ENCODE results near the gene HS3ST3A1. TPM values are rescaled to one million over a fixed set of nuclear protein-coding genes. Genes with fewer than 3 reads are reported as not detected.
A peak's percentile ranks its signal among the peaks of the same experiment; 100 is the strongest.

Gene HS3ST3A1
- total and polyA plus RNA-seq, 2 of the 8 experiments (the other 6 are each of a cell fraction or from before 2014, with no cell fraction given), result 5.4 to 5.7 TPM

- TF ChIP-seq MAFK (IDR thresholded peaks at IDR 0.05; ENCODE audit: low read depth, low read length) (no peak; the same call in 1 of the 2 replicates), EGR1 (IDR thresholded peaks at IDR 0.05; ENCODE audit: borderline replicate concordance, low read depth, low read length) (no peak), POLR2A (IDR thresholded peaks at IDR 0.05; ENCODE audit: control extremely low read depth in 1 of 2, low read depth in 2 of 2, low read length in 2 of 2) (no peak), YY1 (IDR thresholded peaks at IDR 0.05; ENCODE audit: low read depth, low read length) (no peak), ATF2 (IDR thresholded peaks at IDR 0.05; ENCODE audit: low read length) (no peak), EP300 (IDR thresholded peaks at IDR 0.05; ENCODE audit: borderline replicate concordance in 1 of 2, low read depth in 2 of 2, low read length in 2 of 2) (no peak), SP4 (IDR thresholded peaks at IDR 0.05; ENCODE audit: low read length) (no peak), CHD7 (IDR thresholded peaks at IDR 0.05; ENCODE audit: insufficient replicate concordance, low read length) (peak; percentile 70), SIRT6 (IDR thresholded peaks at IDR 0.05; ENCODE audit: low read length) (no peak)
Observed at GRCh38 chr17:13594762-13595598, 6.7 kb downstream of the HS3ST3A1 start (continued).
